ENCODE results near the gene DNAJC17.

Gene DNAJC17

DNA sequence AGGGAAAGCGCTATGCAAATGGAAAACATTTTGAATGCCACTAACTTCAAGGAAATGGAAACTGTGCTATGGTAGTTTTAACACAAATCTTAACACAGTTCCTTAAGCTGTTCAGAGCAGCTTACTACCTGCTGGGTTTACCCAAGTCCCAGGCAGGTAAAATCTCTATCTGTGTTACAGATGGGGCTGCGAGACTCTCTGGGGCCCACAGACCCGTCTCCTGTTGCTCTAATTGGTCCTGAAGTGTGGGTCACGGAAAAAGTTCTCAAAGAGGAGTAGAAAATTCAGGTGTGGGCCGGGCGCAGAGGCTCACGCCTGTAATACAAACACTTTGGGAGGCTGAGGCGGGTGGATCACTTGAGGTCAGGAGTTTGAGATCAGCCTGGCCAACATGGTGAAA lies 17.3 kb downstream of the DNAJC17 start:
- DNase-seq (ENCODE audit: low read depth): no peak

DNA sequence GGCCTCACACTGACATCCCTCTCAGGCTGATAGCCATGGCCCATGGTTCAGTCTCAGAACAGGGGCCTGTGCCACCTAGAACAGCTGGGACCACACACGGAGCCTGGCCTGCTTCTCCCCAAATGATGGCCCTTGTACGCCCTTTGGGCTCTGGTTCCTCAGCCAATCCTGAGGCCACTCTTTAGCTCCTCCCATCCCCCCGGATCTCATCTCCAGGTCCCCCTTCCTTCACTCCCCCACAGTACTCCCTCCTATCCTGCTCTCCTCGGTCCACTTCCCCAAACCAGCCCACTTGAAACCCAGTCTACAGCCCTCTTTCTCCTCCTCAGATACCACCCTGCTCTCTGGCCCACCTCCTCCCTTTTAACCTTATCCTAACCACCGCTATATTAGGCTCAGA lies 18.2 kb downstream of the DNAJC17 start:
- no peak for DNase-seq (ENCODE audit: low read depth)

DNA sequence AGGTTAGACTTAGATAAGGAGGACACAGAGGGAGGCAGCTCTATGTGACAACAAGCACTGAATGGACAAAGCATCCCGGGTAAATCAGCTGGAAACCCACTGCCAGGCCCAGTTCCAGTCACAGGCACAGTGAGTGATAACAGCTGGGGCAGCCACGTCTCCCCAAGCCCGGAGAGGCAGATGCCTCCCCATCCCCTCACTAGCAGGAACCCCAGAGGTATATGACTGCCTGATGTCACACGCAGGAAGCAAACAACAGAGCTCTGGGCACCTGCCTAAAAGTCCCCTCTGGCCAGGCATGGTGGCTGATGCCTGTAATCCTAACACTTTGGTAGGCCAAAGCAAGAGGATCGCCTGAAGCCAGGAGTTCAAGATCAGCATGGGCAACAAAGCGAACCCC lies 19.3 kb downstream of the DNAJC17 start:
- DNase-seq (ENCODE audit: low read depth): no peak

DNA sequence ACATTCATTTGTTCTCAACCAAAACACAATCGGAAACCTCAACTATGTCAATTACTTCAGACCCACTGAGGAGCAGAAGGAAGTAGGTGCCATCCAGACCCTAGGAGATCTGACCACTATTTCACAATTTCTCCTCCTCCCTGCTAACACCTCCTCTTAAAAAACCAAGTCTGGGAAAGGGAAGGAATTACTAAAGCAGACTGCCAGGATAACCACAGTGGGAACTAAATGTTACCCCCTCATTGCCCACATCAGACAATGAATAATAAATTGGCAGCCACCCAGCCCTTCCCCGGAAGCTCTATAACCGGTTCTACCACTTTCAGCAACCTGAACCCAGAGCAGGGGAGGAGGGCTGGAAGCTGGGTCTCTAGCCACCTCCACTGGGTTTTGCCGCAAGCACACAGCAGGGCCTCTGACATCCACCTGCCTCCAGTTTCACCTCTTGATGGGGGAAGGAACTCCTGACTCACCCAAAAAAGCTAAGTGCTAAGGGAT lies 19.9 kb downstream of the DNAJC17 start:
- DNase-seq (ENCODE audit: low read depth): no peak

DNA sequence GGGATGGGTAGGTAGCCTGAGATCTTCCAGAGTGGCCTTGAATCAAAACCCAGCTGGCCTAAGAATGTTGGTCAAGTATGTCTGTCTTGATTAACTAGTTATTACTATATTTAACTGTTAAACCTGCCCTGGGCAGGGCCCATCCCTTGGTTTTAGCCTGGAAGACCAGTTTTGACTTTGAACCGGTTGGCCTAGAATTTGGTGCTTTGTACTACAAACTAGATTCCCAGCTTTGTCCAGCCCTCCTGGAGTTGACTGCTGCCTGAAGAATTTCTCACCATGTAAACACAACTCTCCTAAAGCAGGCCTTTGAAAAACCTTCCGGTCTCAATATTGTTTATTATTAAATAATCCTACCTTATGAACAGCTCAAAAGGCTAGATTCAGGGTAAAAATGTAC lies 21.5 kb downstream of the DNAJC17 start:
- DNase-seq (ENCODE audit: low read depth): no peak

DNA sequence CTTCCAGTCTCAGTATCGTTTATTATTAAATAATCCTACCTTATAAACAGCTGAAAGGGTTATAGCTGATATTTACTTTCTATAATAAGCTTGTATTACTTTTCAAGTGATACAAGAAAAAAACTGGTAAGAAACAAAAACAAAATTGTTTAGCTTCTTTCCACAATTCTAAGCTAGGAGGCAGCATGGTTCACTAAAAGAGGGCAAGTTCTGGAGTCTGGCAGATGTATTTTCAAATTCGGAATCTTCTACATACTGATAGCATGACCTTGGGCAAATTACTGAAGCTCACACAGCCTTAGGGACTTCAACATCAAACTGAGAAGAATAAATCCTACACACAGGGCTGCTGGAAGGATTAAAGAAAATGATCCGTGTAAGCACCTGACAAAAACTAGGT lies 22.1 kb downstream of the DNAJC17 start:
- no peak for DNase-seq (ENCODE audit: low read depth)

DNA sequence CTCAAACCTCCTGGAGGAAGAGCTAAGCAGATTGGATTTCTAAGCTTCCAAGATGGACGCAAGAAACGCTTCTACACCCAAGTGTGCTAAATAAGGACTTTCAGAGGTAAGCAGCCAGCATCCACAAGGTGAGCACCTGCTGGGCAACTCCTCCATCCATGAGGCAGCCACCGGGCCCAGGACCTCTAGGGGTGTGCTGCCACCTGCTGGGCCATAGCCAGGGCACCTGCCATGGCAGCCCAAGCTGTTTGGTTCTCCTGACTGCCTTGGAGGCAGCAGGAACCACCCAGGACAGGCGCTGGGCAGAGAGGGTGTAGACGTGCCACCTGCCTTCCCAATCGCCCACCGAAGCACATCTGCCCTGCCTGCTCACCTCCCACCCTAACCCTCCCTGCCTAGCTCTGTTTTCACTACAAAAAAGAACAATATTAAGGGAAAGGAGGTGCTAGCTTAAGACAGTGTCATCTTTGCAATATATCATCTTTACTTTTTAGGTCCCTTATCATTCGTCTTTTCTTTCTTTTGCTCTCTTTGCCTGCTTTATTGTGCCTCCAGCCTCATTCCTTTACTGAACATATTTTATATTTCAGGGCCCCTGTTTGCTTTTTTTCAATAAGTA lies 24.6 kb downstream of the DNAJC17 start:
- DNase-seq (ENCODE audit: low read depth): no peak

DNA sequence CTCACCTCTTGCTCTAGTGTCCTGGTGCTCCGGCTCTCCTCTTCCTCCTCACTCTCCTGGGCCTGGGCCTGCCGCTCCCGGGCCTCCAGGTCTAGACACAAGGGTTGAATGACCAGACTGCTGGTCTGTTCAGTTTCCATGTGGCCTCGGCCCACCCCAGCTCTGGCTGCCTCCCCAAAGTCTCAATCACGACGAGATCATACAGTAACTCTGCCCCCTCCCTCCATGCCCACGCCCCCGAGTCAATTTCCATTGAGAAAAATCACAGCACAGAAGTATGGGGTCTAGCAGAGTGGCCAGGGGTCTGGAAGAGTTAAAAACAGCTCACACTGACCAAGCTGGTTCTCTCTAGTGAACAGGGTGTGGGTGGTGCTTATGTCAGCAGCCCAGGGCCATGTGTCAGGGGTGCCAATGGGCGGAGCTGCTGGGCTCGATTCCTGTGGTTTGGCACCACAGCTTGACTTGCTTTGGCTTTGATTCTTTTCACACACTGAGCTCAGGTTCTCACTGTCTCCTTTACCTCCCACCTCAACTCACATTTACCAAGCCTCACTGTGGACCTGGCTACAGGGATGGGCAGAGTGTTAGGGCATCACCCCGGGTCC lies 30.6 kb downstream of the DNAJC17 start:
- peak; percentile 49 for DNase-seq (ENCODE audit: low read depth)

DNA sequence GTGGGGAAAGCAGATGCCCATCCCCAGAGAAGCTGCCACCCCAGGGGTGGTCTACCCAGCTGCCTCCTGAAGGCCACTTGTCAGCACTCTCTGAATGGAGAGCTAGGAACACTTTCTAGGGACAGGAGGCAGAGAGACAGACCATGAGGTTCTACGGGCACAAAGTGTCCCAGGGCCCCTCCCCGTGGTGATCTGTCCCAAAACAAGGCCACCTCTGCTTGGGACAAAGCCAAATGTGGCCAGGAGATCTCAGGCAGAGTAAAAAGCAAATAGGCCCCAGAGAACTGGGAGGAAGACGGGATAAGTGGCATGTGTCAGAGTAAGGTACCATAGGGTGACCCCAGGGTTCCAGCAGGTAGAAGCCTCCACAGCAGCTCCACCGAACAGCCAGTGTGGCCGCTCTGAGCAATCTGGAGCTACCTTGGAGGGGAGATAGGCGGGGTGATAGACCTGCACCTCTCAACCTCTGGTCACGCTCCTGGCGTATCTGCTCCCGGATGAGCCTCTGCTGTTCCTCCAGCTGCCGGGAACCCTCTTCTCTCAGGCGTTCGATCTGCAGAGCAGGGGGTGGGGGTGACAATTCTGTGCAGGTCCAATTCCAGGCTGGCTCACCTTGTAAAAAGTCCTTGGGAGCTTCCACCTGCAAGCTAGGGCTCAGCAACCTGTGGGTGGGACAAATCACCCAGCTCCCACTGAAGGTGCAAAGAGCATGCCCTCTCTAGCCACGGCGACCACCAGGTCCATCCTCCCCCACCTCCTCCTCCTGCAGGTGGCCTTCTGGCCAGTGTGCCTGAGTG lies 31.3 kb downstream of the DNAJC17 start:
- no peak for DNase-seq (ENCODE audit: low read depth)

DNA sequence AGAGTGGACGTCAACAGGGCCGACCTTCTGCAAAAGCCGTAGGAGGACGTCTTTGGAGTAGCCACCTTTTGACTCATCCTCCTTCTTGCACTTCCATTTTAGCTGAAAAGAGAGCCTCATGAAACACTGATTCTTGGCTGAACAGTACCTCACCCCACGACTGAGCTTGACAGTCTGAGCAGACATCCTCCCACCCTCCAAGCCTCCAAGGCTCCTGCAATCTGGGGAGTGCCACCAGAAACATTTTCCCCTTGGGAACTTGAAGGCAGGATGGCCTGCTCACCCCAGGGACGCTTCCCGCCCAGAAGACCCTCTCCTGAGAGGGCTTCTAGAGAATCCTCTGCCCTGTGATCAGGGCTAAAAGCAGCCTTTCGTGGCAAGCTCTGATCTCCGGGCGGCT lies 32.3 kb downstream of the DNAJC17 start:
- DNase-seq (ENCODE audit: low read depth): no peak

DNA sequence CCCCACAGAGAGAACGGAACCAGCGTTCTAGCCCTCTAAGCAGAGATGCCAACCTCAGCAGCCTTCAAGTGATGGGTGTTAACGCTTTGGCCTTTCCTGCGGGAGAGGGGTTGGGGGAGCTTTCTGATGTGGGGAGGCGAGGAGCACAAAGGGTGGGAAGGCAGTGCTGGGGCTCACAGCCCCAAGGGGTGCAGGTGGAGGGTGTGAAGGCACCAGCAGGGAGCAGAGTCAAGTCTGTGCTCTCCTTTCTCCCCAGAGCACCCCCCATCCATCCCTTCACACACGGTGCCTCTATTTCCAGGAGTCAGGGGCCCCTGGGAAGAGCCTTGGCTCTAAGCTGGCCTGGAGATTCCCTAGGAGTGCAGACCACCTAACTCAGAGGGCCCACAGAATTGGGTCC lies 33.4 kb downstream of the DNAJC17 start:
- DNase-seq (ENCODE audit: low read depth): no peak

DNA sequence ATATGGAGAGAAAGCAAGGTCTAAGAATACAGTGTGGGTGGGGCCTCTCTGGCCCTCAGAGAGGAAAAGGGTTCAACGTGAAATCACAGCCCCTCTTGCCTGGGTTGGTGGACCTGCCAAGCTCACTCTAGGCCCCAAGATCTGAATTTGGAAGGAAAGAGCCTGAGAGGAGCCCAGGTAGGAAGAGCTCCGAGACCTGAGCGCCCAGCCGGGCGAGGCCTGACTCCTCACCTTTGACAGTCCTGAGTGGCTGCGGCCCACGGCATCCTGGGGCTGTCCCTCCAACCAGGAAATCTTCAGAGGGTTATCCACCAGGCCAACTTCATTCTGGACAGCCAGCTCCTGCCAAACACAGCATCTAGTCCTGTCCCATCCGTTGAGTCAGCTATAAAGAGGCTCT lies 33.8 kb downstream of the DNAJC17 start:
- DNase-seq (ENCODE audit: low read depth): no peak

DNA sequence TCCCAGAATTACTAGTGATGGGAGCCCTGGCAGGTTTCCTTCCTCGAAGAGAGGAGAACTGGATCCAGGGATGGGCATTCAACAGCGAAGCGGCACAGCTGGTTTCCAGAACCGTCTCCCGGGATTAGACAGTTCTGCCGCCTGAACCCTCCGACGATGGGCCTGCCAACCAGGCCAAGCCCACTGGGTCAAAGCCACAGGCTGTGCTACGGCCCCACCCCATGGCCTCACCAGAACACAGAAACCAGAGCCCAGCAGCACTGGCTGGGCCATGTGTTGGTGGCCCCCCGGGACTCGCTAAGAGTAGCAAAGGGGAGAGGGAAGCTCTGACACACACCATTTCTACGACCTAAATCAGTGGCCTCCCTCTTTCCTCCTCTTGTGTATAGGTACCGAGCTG lies 35.3 kb downstream of the DNAJC17 start:
- DNase-seq (ENCODE audit: low read depth): no peak

DNA sequence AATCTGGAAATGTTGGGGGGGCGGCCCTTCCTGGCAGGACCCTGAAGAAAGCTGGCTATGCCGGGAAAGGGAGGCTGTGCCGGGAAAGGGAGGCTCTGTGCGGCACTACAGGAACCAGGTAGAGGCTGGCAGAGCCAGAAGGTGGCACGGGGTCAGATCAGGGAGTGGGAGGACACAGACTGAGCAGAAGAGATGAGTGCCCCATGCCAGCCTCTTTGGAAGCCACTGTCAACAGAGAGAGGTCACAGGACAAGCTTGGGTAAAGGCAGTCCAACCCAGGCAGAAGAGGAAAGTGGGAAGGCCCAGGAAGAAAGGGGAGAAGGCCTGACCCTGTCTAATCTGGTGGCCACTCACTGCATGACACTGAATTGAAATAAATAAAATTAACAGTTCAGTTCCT lies 36.0 kb downstream of the DNAJC17 start:
- DNase-seq (ENCODE audit: low read depth): no peak

DNA sequence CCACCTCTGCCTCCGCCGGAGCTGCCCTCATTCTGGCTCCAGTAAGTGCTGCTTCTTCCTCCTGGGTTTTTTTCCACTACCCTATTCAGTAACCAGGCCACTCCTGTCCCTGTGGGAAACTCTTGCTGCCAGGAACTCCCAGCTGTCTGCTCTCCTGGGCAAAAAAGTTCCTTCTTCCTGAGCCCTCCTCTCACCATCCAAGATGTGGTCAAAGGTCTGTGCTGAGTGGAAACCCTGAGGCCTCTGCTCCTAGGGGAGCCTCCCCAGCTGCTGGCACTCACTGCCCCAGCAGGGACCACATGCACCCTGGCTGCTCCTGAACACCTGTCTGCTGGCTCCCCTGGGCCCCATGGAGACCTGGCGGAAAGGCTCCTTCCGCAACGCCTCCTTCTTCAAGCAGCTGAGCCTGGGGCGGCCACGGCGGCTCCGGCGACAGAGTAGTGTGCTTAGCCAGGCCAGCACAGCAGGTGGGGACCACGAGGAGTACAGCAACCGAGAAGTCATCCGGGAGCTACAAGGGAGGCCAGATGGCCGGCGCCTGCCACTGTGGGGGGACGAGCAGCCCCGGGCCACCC lies 37.0 kb downstream of the DNAJC17 start:
- no peak for DNase-seq (ENCODE audit: low read depth)

DNA sequence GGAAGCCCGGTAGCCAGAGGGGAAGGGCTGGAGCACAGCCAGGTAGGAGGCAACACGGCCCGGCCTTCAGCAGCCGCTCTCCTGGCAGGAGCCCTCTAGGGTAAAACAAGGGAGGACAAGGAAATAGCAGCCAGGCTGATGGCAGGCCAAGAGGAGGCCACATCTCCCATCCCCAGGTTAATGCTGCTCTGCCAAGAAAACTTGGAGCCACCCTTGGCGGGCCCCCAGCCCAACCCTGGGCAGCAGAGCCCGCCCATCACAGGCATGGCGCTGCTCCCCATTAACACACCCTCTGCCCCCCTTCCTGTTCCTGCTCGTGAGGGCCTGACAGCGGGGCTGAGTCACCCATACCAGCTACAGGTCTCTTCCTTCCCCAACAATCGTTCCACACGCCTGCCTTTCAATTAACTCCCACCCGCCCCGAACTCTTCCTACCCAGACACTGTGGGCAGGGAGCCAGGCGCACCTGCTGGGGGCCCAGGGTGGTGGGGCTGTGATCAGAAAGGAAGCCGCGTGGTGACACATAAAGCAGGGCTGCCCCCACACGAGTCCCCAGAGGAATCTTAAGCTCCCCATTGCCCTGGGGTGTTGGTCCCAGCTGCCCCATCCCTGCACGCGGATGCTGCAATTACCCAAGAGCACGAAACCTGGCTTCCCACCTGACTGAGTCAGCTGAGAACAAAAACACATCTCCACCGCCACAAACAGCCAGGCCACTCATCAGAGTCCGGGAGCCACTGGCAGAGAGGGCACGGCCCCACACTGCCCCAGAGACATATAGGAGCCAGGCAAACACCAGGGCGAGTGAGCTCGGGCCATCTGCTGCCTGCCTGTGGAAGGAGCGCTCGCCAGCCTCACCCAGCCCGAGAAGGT lies 37.8 kb downstream of the DNAJC17 start, which contains the start of gene C15orf62:
Gene C15orf62 (plus strand): TSS at position 707 of the 873 bp plus-strand sequence. CDS start 516 bp downstream, outside the sequence.
- DNase-seq (ENCODE audit: low read depth): no peak

DNA sequence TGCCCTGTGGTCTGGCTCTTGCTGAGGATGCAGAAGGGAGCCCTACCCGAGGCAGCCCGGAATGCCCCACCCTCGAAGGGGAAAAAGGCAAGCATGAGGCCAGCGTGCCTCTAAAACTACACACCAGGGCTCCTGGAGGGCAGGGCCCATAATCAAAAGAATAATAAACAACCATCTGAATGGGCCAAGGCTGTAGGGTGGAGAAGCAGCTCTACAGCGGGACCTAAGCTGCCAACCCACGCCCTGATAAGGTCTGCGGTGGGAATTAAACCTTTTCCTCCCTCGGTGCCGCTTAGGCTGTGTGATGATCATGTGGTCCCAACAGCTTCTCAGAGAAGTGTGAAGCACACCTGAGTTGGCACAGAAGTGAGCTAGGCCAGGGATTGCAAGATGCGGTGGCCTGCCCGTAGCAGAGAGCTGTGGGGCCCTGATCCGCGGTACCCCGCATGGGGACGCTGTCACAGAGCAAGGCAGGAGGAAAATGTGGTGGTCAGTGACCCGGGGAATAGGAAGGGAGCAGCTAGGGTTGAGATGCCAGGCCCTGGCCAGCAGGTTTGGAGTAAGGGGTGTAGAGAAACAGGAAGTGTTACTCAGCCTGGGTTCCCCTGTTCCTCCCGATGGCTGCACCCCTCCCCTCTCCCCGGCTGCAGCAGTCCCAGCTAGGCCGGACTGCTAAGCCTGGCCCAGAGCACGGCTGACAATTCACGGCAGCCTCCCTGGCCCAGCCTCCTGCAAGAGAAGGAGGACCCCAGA lies 38.6 kb downstream of the DNAJC17 start:
- no peak for DNase-seq (ENCODE audit: low read depth)

DNA sequence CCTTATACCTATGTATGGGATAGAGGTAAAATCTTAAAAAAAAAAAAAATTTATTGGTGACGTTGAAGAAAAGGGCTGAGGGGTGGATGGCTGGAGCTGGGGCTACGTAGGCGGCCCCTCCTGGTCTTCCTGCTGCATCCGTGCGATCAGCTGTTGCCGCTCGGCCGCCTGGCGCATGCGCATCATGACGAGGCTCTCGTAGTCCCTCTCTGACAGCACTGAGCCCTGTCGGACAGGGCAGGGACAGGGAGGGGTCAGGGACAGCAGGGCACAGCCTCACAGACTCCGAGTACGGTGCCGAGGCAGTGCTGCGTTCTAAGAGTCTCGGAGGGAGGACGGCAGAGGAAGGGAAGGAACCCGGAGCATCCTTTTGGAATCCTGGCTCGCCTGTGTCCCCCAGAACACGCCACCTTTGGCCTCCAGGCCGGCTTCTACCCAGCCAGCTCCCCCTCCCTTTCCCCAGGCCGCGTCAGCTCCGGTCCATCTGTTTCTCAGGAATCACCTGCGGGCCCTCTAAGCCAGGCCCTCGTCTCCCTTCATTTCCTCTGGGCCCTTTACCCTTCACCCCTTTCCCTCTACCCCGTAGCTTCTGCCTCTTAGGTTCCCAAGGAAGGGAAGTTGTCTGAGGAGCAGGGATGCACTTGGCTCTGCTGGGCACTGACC lies 39.3 kb downstream of the DNAJC17 start:
- no peak for DNase-seq (ENCODE audit: low read depth)

DNA sequence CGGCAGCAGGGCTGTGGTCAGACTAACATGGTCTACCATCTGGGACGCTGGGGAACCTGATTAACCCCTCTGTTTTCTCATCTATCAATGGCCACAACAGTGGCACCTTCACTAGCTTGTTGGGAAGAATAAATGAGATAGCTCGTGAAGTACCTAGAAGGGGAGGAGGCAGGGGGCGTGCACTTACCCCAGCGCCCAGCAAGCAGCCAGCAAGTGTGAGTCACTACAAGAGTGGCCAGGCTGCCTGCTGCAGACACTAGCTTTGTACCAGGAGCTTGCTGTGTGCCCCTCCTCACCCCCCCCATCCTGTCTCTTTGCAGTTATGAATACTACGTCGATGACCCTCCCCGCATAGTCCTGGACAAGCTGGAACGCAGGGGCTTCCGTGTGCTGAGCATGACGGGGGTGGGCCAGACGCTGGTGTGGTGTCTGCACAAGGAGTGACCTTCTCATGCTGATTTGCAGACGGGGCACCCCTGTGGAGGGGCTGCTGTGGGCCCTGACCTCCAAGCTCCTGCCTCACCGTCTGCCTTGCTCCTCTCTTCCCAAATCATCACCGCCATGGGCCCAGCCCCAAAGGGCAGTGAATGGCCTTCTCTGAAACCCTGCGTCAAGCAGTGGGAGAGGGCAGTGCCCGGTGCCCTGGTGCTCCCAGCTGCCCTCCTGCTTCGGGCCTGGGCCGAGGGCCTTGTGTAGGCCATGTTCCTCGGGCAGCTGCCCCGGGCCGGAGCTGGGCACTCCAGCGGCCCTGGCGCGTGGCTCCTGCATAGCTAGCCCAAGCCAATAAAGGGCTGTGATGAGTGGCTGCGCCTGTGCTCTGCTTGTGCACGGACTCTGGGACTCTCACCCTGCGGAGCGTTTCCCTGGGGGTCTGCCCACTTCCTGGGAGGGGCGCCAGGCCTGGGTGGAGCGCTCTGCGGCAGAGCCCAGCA lies 40.1 kb downstream of the DNAJC17 start:
- DNase-seq (ENCODE audit: low read depth): no peak

Measured in GM04503 (cell line).